PC-9 (cell line): Measurements from ENCODE around the gene RAD52.

Experiments
- CTCF ChIP-seq: fragments of 200-600 bp; sonication (generic); conservative IDR thresholded peaks from 2 replicates; pipeline ENCODE4 v1.6.1; 2017; ENCODE audit warnings: mixed run types, antibody characterized with exemption, mild to moderate bottlenecking, moderate library complexity
- EZH2 ChIP-seq: fragments of 200-600 bp; sonication (generic); IDR thresholded peaks from 2 replicates; pipeline ENCODE4 v1.8.0; 2017; ENCODE audit warnings: antibody characterized with exemption, low read depth

DNA sequence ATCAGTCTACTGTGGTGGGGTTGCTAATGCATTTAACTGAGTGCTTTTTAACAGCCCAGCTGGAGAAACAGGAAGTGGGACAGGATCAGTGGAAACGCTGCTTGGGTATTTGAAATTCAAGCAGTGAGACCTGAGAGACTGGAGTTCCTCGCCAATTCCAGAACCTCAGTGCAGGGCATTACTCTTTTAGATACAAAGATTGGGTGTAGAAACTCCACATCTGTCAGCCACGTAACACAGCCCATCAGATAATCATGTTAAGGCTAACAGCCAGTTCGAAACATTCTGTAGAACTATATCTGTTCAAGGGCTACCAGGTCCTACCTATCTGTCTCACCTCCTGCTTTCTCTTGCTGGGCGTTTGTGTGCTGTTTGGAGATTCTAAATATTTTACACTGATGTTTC is 45.5 kb downstream of the RAD52 start:
- no peak for TF ChIP-seq EZH2
- no peak for TF ChIP-seq CTCF
